WTC11 (cell line): ENCODE data around the gene ZNF615. TPM values are rescaled to one million over a fixed set of nuclear protein-coding genes. Genes with fewer than 3 reads are reported as not detected.

Experiments
- ATF3 ChIP-seq: sonication (generic); formaldehyde crosslinking; conservative IDR thresholded peaks from 2 replicates; pipeline ENCODE4 v1.8.1; 2022; ENCODE audit warnings: mild to moderate bottlenecking, missing genetic modification reagents
- ATF6 ChIP-seq: sonication (generic); formaldehyde crosslinking; IDR thresholded peaks from 2 replicates; pipeline ENCODE4 v1.8.1; 2023; ENCODE audit warnings: mild to moderate bottlenecking, missing genetic modification reagents
- E2F4 ChIP-seq: sonication (generic); formaldehyde crosslinking; IDR thresholded peaks from 2 replicates; pipeline ENCODE4 v1.8.1; 2022; ENCODE audit warnings: low read depth, mild to moderate bottlenecking, moderate library complexity, missing genetic modification reagents, borderline replicate concordance
- ESRRA ChIP-seq: sonication (generic); formaldehyde crosslinking; IDR thresholded peaks from 2 replicates; pipeline ENCODE4 v1.8.1; 2022; ENCODE audit warnings: mild to moderate bottlenecking, missing genetic modification reagents, borderline replicate concordance
- FOXP1 ChIP-seq: sonication (generic); formaldehyde crosslinking; IDR thresholded peaks from 2 replicates; pipeline ENCODE4 v1.8.0; 2022; ENCODE audit warnings: missing genetic modification reagents, mild to moderate bottlenecking, moderate library complexity, borderline replicate concordance
- IRF2 ChIP-seq: sonication (generic); formaldehyde crosslinking; IDR thresholded peaks from 2 replicates; pipeline ENCODE4 v1.8.0; 2022; ENCODE audit warnings: low read depth, missing genetic modification reagents, borderline replicate concordance
- NFATC4 ChIP-seq: fragments of 250-450 bp; sonication (Bioruptor Pico); IDR thresholded peaks from 2 replicates; pipeline ENCODE4 v1.9.0; 2021; ENCODE audit warnings: mild to moderate bottlenecking
- NFE2L1 ChIP-seq: sonication (generic); formaldehyde crosslinking; IDR thresholded peaks from 2 replicates; pipeline ENCODE4 v1.8.1; 2023; ENCODE audit warnings: missing genetic modification reagents
- NR1H2 ChIP-seq: sonication (generic); formaldehyde crosslinking; IDR thresholded peaks from 2 replicates; pipeline ENCODE4 v1.9.0; 2021; ENCODE audit warnings: mild to moderate bottlenecking, moderate library complexity, missing genetic modification reagents
- NR2C2 ChIP-seq: sonication (generic); formaldehyde crosslinking; IDR thresholded peaks from 2 replicates; pipeline ENCODE4 v1.8.0; 2022; ENCODE audit warnings: mild to moderate bottlenecking, missing genetic modification reagents
- PRRX2 ChIP-seq: fragments of 250-450 bp; sonication (Bioruptor Pico); IDR thresholded peaks from 2 replicates; pipeline ENCODE4 v1.8.0; 2021; ENCODE audit warnings: mild to moderate bottlenecking
- RORB ChIP-seq: fragments of 250-450 bp; sonication (Bioruptor Pico); IDR thresholded peaks from 2 replicates; pipeline ENCODE4 v1.9.0; 2021; ENCODE audit warnings: mild to moderate bottlenecking
- SP1 ChIP-seq: sonication (generic); formaldehyde crosslinking; conservative IDR thresholded peaks from 2 replicates; pipeline ENCODE4 v1.8.1; 2022; ENCODE audit warnings: missing genetic modification reagents
- ZNF121 ChIP-seq: sonication (generic); formaldehyde crosslinking; IDR thresholded peaks from 2 replicates; pipeline ENCODE4 v1.8.0; 2023; ENCODE audit warnings: missing genetic modification reagents
- ZNF219 ChIP-seq: sonication (generic); formaldehyde crosslinking; IDR thresholded peaks from 2 replicates; pipeline ENCODE4 v1.8.0; 2023; ENCODE audit warnings: missing genetic modification reagents, mild to moderate bottlenecking, borderline replicate concordance
- ZNF281 ChIP-seq: sonication (generic); formaldehyde crosslinking; IDR thresholded peaks from 2 replicates; pipeline ENCODE4 v1.8.0; 2023; ENCODE audit warnings: mild to moderate bottlenecking, missing genetic modification reagents
- ZNF396 ChIP-seq: fragments of 250-450 bp; sonication (Bioruptor Pico); IDR thresholded peaks from 2 replicates; pipeline ENCODE4 v1.8.0; 2021; ENCODE audit warnings: mild to moderate bottlenecking, moderate library complexity, borderline replicate concordance
- ZNF416 ChIP-seq: fragments of 250-450 bp; sonication (Bioruptor Pico); IDR thresholded peaks from 2 replicates; pipeline ENCODE4 v1.9.0; 2021; ENCODE audit warnings: mild to moderate bottlenecking, inconsistent platforms
- ZNF512 ChIP-seq: sonication (generic); formaldehyde crosslinking; IDR thresholded peaks from 2 replicates; pipeline ENCODE4 v1.8.1; 2022; ENCODE audit warnings: missing genetic modification reagents, borderline replicate concordance
- ZNF532 ChIP-seq: fragments of 250-450 bp; sonication (Bioruptor Pico); IDR thresholded peaks from 2 replicates; pipeline ENCODE4 v1.9.0; 2021; ENCODE audit warnings: mild to moderate bottlenecking, borderline replicate concordance
- total RNA-seq: library from RNA; stranded (reverse); gene quantifications from 3 replicates; pipeline ENCODE4 v1.2.3, GENCODE V29; 2021
- TF ChIP-seq, protein P1 (sequence below): sonication (generic); formaldehyde crosslinking; IDR thresholded peaks from 2 replicates; pipeline ENCODE4 v1.8.1; 2023; ENCODE audit warnings: mild to moderate bottlenecking, missing genetic modification reagents, moderate library complexity

The ZNF615 gene
- total RNA-seq, 1 experiment from 2014 or later = 11.9 TPM

- TF ChIP-seq ZNF532 (no peak), RORB (no peak), ZNF121 (CRISPR knock-in tag) (no peak), ZNF396 (CRISPR knock-in tag) (no peak), ESRRA (CRISPR knock-in tag) (no peak), IRF2 (CRISPR knock-in tag) (no peak), NFE2L1 (CRISPR knock-in tag) (peak; percentile 51; the same call in 1 of the 2 replicates), ZNF416 (no peak), E2F4 (CRISPR knock-in tag) (no peak), NFATC4 (CRISPR knock-in tag) (no peak), SP1 (CRISPR knock-in tag) (no peak; the same call in 1 of the 2 replicates), ZNF281 (no peak), ZNF219 (CRISPR knock-in tag) (no peak), ATF6 (CRISPR knock-in tag) (no peak), FOXP1 (peak; percentile 79), ZNF512 (CRISPR knock-in tag) (no peak), PRRX2 (CRISPR knock-in tag) (no peak), ATF3 (CRISPR knock-in tag) (no peak), NR2C2 (CRISPR knock-in tag) (no peak), NR1H2 (no peak)
- TF ChIP-seq, protein P1, sequence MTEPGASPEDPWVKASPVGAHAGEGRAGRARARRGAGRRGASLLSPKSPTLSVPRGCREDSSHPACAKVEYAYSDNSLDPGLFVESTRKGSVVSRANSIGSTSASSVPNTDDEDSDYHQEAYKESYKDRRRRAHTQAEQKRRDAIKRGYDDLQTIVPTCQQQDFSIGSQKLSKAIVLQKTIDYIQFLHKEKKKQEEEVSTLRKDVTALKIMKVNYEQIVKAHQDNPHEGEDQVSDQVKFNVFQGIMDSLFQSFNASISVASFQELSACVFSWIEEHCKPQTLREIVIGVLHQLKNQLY (CRISPR knock-in tag) = no peak
These were observed 20.2 kb upstream of the ZNF615 start, which contains the start of gene ZNF614 (continued) for GRCh38 chr19:52028027-52028779.
